PC-3 (cell line): Measurements from ENCODE around the gene MDK.

Experiments
- EZH2 ChIP-seq: fragments of 300-600 bp; sonication (generic); IDR thresholded peaks from one replicate; pipeline ENCODE4 v1.6.1; 2017; ENCODE audit warnings: antibody characterized with exemption, mild to moderate bottlenecking, low read length; ENCODE audit not compliant: unreplicated experiment
- EZH2phosphoT487 ChIP-seq: fragments of 300-600 bp; sonication (generic); IDR thresholded peaks from 2 replicates; pipeline ENCODE4 v1.6.1; 2018; ENCODE audit warnings: mild to moderate bottlenecking, antibody characterized with exemption, low read length, borderline replicate concordance
- TF ChIP-seq, protein P1 (sequence below): fragments of 300-600 bp; sonication (generic); conservative IDR thresholded peaks from 2 replicates; pipeline ENCODE4 v1.5.1; 2017; ENCODE audit warnings: antibody characterized with exemption, low read depth, mild to moderate bottlenecking, low read length

DNA sequence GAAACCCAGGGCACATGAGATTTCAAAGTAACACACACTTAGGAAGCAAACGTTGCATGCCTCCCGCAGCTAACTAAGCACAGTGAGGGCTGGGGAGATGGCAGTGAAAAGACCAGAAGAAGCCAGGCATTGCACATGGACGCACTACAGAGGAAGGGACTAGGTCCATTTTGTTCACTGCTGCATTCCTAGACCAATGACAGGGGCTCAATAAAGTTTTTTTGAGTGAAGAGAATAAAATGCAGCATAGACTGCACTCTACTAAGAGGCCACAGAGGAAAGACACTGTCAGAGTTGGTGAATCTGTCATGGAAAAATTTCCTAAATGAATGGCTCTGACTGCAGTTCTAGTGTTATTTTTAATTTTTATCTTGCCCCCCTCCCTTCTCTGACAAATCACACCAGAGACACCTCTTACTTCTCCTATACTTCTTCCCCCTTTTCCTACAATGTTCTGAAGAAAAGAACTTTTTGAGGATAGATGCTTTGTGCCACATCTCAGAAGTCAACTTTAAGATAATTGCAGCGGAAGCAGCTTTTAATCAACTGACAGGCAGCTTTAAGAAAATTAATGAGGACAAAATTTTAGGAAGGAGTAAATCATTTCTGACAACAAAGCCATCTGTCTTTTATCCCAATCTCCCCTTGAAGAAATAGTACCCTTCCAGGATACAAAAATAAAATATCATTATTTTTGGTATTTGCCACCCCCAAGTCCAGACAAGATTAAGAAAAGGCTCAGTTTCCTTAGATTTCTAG is 44.9 kb downstream of the MDK start:
- TF ChIP-seq EZH2phosphoT487: no peak
- TF ChIP-seq, protein P1, sequence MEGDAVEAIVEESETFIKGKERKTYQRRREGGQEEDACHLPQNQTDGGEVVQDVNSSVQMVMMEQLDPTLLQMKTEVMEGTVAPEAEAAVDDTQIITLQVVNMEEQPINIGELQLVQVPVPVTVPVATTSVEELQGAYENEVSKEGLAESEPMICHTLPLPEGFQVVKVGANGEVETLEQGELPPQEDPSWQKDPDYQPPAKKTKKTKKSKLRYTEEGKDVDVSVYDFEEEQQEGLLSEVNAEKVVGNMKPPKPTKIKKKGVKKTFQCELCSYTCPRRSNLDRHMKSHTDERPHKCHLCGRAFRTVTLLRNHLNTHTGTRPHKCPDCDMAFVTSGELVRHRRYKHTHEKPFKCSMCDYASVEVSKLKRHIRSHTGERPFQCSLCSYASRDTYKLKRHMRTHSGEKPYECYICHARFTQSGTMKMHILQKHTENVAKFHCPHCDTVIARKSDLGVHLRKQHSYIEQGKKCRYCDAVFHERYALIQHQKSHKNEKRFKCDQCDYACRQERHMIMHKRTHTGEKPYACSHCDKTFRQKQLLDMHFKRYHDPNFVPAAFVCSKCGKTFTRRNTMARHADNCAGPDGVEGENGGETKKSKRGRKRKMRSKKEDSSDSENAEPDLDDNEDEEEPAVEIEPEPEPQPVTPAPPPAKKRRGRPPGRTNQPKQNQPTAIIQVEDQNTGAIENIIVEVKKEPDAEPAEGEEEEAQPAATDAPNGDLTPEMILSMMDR: no peak
- TF ChIP-seq EZH2: no peak
